ENCODE results near the gene MBD4. TPM values are rescaled to one million over a fixed set of nuclear protein-coding genes. Genes with fewer than 3 reads are reported as not detected.
"Not testable (repeated sequence)": the region's sequence is repeated elsewhere in the genome, so short reads cannot be mapped to it uniquely, and the experiment has no call there.

MBD4 gene
- total and polyA plus RNA-seq, 4 donors, result 16.7 to 49.8 (median 36.2) TPM

- DNase-seq (no peak), ATAC-seq (ENCODE audit: insufficient read depth, low FRiP score) (no peak)
- H3K27me3 ChIP-seq (ENCODE audit: control insufficient read depth in 3 of 3, insufficient read depth in 3 of 3, low read length in 2 of 3), result no peaks in the 10 kb centered on the region
- H3K36me3 ChIP-seq (ENCODE audit: control insufficient read depth in 4 of 4, insufficient read depth in 4 of 4, low read length in 4 of 4), result peaks cover 5 to 18% (median 15%) of the 10 kb centered on the region in 4 donors
- H3K9me3 ChIP-seq (ENCODE audit: control insufficient read depth in 4 of 4, insufficient read depth in 3 of 4, low read length in 3 of 4), result no peaks in the 10 kb centered on the region
- WGBS, 2 donors, result 87 to 96% methylated on average over 10 of the region's 10 CpGs
- peak overlapping the region in 1 of 2 donors; percentile 53 for H3K27ac ChIP-seq (ENCODE audit: low read depth in 1 of 2, low read length in 1 of 2)
- H3K9ac ChIP-seq (ENCODE audit: insufficient read depth in 1 of 2, low read length in 2 of 2), result no peak overlapping the region
- no peak for TF ChIP-seq CTCF (IDR thresholded peaks at IDR 0.05; ENCODE audit: control extremely low read depth, extremely low read depth)
- H3K4me1 ChIP-seq (ENCODE audit: control insufficient read depth in 5 of 5, insufficient read depth in 5 of 5, low read length in 5 of 5), result peaks cover 0 to 9% (median 0%) of the 10 kb centered on the region in 5 donors
- no peak overlapping the region for H3K4me3 ChIP-seq
Observed at GRCh38 chr3:129386984-129387383, 52.8 kb downstream of the MBD4 start.

- not testable (repeated sequence) for H3K9me3 ChIP-seq (ENCODE audit: control insufficient read depth in 4 of 4, insufficient read depth in 3 of 4, low read length in 3 of 4); H3K9ac ChIP-seq (ENCODE audit: insufficient read depth in 1 of 2, low read length in 2 of 2); H3K4me1 ChIP-seq (ENCODE audit: control insufficient read depth in 5 of 5, insufficient read depth in 5 of 5, low read length in 5 of 5); H3K27me3 ChIP-seq (ENCODE audit: control insufficient read depth in 3 of 3, insufficient read depth in 3 of 3, low read length in 2 of 3); ATAC-seq (ENCODE audit: insufficient read depth, low FRiP score); H3K27ac ChIP-seq (ENCODE audit: low read depth in 1 of 2, low read length in 1 of 2); H3K4me3 ChIP-seq; DNase-seq
- WGBS, 2 donors, result 92 to 93% methylated on average over 8 of the region's 8 CpGs
- peaks cover 3 to 15% (median 12%) of the 10 kb centered on the region in 4 donors for H3K36me3 ChIP-seq (ENCODE audit: control insufficient read depth in 4 of 4, insufficient read depth in 4 of 4, low read length in 4 of 4)
Observed at GRCh38 chr3:129385507-129385906, 54.2 kb downstream of the MBD4 start.

GRCh38 chr3:129384594-129385323, 55.0 kb downstream of the MBD4 start:
- TF ChIP-seq CTCF (IDR thresholded peaks at IDR 0.05; ENCODE audit: control extremely low read depth, extremely low read depth), result no peak
- H3K4me1 ChIP-seq (ENCODE audit: control insufficient read depth in 5 of 5, insufficient read depth in 5 of 5, low read length in 5 of 5), result peaks cover 0 to 9% (median 0%) of the 10 kb centered on the region in 5 donors
- H3K27ac ChIP-seq (ENCODE audit: low read depth in 1 of 2, low read length in 1 of 2), result no peak overlapping the region
- ATAC-seq (ENCODE audit: insufficient read depth, low FRiP score), result no peak
- DNase-seq, result no peak
- H3K27me3 ChIP-seq (ENCODE audit: control insufficient read depth in 3 of 3, insufficient read depth in 3 of 3, low read length in 2 of 3), result no peaks in the 10 kb centered on the region
- H3K36me3 ChIP-seq (ENCODE audit: control insufficient read depth in 4 of 4, insufficient read depth in 4 of 4, low read length in 4 of 4), result peaks cover 3 to 15% (median 12%) of the 10 kb centered on the region in 4 donors
- WGBS, 2 donors, result 80 to 83% methylated on average over 18 of the region's 18 CpGs
- H3K4me3 ChIP-seq, result no peak overlapping the region
- H3K9ac ChIP-seq (ENCODE audit: insufficient read depth in 1 of 2, low read length in 2 of 2), result no peak overlapping the region
- no peaks in the 10 kb centered on the region for H3K9me3 ChIP-seq (ENCODE audit: control insufficient read depth in 4 of 4, insufficient read depth in 3 of 4, low read length in 3 of 4)

- not testable (repeated sequence) for ATAC-seq (ENCODE audit: insufficient read depth, low FRiP score); H3K4me3 ChIP-seq; H3K9ac ChIP-seq (ENCODE audit: insufficient read depth in 1 of 2, low read length in 2 of 2); H3K27ac ChIP-seq (ENCODE audit: low read depth in 1 of 2, low read length in 1 of 2); H3K4me1 ChIP-seq (ENCODE audit: control insufficient read depth in 5 of 5, insufficient read depth in 5 of 5, low read length in 5 of 5); H3K36me3 ChIP-seq (ENCODE audit: control insufficient read depth in 4 of 4, insufficient read depth in 4 of 4, low read length in 4 of 4); H3K27me3 ChIP-seq (ENCODE audit: control insufficient read depth in 3 of 3, insufficient read depth in 3 of 3, low read length in 2 of 3); DNase-seq; H3K9me3 ChIP-seq (ENCODE audit: control insufficient read depth in 4 of 4, insufficient read depth in 3 of 4, low read length in 3 of 4)
- WGBS, 2 donors, result 89 to 91% methylated on average over 5 of the region's 5 CpGs
Observed at GRCh38 chr3:129384103-129384502, 55.6 kb downstream of the MBD4 start.
